Islet precursor cell (in vitro differentiated cells): Measurements from ENCODE around the gene ADGRB2.

Source experiments
- DNase-seq: peaks from one replicate; pipeline ENCODE4 v3.0.0-alpha.2; 2018

The ADGRB2 gene

DNA sequence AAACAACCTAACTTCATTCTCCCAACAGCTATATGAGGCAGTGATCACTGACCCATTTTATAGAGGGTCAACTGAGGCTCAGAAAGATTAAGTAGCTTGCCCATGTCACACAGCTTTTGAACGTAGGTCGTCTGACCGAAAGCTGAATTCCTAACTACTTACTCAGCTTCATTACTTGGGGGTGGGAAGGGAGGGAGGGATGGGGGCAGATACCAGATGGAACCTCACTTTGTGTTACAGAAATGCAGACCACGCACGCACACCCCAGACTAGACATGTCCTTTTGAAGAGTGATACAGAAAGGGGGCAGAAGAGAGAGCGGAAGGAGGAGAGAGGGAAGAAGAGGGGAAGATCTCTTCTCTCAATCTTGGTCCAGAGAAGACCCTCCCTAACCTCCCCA is 2.3 kb downstream of the ADGRB2 start:
- DNase-seq: no peak

GRCh38 chr1:31760471-31761470 is 3.4 kb downstream of the ADGRB2 start:
- peak; percentile 87 for DNase-seq

DNA sequence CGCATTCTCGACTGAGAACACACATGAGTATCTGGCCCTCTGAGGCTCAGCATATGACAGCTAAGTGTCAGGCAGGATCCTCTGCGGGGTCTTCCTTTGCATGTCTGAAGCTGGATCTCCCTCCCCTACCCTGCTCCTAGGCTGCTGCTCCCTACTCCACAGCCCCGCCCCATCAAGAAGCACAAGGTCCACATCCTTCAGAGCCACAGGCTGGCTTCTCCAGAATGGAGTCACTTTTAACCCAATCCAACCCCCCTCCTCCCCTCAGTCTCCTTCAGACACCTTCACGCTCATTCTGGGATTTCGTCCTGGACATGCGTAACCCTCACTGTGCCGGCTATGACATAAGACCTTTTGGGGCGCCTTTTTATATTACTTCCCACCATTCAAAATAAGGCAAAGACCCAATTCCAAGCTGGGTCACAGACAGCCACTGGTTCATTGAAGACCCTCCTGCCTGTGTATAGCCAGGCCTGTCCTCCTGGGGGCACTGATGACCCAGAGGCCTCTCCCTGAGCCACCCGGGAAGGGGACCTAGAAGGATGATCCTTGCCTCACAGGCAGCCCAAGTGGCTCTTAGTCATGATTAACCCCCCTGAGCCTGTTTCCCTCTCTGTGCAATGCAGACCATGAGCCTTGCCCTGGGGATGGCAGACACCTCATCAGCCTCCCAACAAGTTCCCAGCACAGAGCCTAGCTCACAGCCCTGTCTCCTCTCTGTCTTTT is 4.7 kb downstream of the ADGRB2 start:
- no peak for DNase-seq

DNA sequence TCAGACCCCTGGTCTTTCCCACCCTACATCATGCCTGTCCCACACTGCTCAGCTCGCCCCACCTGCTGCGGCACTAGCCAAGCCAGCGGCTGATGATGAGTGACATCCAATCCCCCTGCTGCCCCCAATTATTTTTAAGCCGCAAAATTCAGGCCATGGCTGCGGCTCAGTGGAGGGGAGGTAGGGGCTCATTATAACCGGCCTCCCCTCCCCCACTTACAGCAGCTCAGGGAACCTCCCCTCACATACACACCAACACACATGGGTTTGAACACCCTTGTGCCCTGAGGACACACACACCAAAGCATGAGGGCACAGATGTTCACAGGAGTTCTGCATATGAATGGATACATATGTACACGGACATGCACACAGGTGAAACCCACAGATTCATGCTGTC is 5.3 kb downstream of the ADGRB2 start:
- no peak for DNase-seq

DNA sequence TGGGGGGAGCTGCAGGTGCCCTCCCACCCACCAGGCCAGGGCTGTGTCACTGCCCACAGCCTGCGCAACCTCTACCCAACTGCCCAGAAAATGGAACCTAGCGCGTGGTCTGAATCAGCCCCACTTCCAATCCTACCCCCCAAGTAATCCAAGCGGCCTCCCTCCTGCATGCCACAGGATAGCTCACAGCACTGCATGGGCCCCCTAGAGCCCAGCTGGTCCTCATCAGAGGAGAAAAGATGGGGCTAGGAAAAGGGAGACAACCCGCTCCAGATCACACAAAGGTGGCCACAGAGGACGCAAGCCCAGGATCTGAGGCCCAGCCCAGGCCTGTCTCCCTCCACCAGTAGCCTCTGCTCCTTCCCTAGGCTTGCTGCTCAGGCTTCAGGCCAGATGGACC is 6.2 kb downstream of the ADGRB2 start:
- DNase-seq: no peak

DNA sequence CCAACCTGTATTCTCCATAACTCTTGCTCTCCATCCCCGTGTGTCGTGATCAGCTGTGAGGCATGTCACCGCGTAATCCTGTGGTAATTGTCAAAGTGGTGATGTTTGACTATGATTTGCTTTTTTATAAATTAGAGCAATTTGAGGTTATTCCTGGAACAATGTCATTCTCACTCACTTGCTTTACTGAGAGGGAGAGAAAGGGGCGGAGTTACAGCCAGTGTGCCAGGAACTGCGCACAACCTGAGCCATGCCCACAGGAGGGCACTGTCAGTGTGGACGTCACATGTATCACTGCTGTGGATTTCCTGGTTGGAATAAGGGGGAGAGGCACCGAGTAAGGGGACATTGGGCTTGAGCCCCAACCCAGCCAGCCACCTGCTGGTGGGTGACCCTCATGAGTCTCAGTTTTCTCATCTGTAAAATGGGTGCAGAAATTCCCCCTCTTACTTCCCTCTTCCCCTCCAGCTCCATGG is 6.9 kb downstream of the ADGRB2 start:
- no peak for DNase-seq

- DNase-seq: no peak
Measured at GRCh38 chr1:31756578-31756977, 7.6 kb downstream of the ADGRB2 start.

GRCh38 chr1:31755850-31756492 is 8.2 kb downstream of the ADGRB2 start:
- DNase-seq: no peak

DNA sequence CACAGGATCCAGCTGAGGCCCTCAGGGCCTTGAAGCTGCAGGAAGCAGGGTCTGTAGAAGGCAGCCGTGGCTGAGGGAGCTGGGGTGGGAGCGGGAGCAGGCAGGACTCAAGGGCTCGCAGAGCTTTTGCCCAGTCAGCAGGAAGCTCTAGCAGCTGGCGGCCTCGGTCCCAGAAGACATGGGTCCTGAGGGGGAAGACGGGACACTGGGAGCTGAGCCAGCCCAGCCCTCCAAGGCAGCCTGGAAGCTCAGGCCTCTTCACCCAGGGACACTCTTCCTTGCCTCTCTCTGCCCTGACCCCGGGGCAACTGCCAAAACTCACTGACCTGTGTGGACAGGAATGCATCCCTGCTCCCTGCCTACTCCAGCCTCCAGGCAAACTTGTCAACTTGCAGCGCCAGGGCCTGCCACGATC is 8.9 kb downstream of the ADGRB2 start:
- peak; percentile 95 for DNase-seq

DNA sequence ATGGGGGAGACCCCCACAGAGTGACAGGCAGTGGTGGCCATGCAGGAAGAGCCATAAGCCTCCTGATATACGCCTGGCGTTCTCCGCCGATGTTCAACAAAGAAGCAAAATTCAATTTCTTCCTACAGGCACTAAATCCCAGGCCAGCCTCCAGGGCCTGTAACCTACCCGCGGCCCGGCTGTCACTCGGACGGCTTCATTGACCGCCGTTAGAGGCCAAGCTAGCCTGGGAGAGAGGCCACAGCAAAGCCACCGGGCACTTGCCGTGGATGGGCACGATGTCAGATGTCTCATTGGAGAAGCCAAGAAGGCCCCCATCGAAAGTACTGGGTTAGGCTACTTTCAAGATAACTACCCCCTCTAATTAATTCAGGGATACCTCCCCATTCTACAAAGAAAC is 9.7 kb downstream of the ADGRB2 start:
- no peak for DNase-seq

- DNase-seq: no peak
Measured at GRCh38 chr1:31753707-31754349, 10.3 kb downstream of the ADGRB2 start.

- no peak for DNase-seq
Measured at GRCh38 chr1:31752952-31753475, 11.1 kb downstream of the ADGRB2 start.

GRCh38 chr1:31752258-31752657 is 11.9 kb downstream of the ADGRB2 start:
- no peak for DNase-seq

DNA sequence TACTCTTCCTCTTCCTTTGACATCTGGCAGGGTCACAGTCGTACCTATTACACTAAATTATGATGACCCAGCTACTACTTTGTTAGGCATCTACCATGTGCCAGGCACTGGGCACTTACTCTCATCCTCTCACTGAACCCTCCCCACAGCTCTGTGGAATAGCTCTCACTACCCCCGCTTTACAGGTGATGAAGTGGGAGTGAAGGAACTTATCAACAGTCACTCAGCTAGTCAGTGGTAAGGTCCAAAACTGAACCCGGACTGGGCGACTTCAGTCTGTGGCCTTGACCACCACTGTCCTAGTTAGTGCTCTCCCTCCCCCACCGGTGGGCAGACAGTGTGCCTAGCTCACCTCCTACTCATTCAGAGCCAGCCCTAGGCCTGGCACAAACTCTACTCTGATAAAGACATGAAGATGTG is 12.3 kb downstream of the ADGRB2 start:
- DNase-seq: no peak

- DNase-seq: no peak
Measured at GRCh38 chr1:31750858-31751510, 13.2 kb downstream of the ADGRB2 start.

DNA sequence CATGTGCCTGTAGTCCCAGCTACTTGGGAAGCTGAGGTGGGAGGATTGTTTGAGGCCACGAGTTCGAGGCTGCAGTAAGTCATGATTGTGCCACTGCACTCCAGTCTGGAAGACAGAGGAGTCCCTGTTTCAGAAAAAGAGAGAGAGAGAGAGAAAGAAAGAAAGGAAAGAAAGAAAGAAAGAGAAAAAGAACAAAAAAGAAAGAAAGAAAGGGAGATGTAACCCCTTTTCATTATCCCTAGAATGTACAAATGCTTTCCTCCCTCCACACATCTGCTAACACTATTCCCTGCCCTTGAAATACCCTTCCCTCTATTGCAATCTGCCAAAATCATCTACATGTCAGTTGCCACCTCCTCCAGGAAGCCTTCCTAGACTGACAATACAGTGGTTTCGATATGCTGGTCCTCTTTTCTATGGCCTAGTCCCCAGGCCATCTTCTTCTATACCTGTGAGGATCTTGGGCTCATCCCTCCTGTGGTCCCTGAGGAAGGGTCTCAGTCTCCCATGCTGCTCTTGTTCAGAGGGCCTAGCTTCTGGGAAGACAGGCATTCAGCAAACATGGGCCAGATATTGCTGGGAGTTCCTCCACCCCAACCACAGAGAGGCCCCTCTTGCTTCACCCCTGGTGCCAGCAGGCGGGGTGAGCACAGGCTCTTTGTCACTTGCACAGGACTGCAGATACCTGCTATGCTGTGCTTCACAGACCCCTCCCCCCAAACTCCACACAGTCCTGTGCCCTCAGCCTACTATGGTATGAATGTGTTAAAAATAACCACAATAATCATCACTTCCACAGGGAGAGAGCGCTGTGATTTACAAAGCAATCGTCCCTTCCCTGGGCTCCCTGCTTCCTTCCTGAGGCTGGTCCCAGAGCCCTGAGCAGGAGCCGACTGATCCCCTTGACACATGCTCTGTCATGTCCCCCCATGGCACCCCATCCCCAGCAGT is 14.1 kb downstream of the ADGRB2 start:
- DNase-seq: no peak

DNA sequence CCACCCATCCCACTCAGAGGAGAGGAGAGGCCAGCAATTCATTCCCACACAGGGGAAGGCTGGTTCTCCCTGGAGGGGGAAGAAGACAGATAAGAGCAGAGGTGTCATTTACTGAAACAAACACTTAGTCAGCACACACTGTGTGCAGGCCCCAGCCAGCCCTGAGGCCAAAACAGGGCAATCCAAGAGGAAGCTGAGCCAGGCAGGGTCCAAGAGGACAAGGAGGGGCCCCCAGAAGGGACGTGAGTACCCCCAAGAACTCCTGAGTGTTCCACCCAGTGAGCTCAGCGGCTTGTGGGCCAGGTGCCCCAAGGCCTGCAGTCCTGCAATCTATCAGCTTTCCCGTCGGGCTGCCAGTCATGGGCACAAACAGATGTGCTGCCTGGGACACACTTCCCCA is 15.8 kb downstream of the ADGRB2 start:
- DNase-seq: peak; percentile 91

DNA sequence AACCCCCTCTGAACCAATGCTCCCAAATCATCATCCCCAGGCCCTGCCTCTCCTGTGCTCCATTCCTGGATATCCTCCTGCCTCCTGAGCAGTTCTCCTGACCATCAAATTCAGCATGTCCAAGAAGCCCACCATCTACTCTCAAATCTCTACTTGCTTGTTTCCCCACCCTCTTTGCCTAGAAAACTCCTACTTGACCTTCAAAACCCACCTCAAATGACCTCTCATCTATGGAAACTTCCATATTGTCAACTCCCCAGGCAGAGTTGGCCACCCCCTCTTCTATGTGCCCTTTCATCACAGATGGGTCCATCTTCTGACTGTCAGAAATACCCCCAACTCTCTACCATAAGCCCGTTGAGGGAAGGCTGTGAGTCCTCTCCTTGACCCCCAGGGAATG is 16.8 kb downstream of the ADGRB2 start:
- DNase-seq: no peak

GRCh38 chr1:31746687-31747086 is 17.5 kb downstream of the ADGRB2 start:
- no peak for DNase-seq

DNA sequence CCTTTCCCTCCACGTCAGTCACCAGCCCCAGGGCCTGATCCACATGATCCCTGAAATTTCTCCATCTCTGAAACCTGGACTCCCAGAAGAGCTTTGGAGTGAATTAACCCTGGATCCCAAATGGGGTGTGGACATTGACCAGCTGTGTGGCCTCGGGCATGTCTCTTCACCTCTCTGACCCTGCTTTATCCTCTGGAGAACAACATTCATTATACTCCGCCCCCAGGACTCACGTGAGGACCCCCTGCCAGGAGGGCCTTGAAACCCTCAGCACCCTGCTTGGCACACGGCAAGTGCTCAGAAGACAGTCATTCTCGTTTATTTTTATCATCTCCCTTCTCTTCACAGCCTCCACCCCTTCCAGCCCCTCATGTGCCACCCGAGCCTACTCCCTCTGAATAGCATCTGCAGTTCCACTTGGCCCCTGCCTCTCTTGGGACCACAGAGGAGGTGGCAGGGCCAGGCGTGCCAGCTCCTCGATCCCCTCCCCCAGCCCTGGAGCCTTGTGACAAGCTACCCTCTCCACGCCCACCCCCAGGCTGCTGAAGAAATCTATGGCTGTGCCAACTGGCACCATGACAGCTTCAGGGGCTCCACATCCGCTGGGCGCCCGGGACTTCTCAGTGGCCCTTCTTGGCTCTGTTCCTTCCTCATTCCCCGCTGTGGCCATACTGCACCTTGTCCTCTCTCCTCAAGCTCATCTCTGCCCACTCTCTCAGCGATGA is 18.0 kb downstream of the ADGRB2 start:
- no peak for DNase-seq
